Measurements from ENCODE around the gene TLL1. TPM values are rescaled to one million over a fixed set of nuclear protein-coding genes. Genes with fewer than 3 reads are reported as not detected.

The TLL1 gene
- total and polyA plus RNA-seq, 2 experiments from 2014 or later, result 0.18 to 2.4 TPM

DNA sequence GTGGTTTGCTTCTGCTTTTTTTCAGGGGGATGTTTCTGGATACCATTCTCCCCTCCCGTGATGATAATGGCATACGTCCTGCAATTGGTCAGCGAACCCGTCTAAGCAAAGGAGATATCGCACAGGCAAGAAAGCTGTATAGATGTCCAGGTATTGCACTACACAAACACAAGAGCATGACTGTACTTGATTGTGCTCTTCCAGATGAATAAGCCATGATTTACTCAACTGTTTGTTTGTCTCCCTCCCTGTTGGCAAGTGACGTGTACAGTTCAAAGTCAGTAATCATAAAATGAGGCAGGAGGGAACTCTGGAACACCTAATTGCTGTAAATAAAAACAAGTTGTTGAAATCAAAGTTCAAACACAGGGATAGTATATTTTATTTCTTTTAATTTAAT is 141.4 kb downstream of the TLL1 start (continued):
- TF ChIP-seq, protein P1, sequence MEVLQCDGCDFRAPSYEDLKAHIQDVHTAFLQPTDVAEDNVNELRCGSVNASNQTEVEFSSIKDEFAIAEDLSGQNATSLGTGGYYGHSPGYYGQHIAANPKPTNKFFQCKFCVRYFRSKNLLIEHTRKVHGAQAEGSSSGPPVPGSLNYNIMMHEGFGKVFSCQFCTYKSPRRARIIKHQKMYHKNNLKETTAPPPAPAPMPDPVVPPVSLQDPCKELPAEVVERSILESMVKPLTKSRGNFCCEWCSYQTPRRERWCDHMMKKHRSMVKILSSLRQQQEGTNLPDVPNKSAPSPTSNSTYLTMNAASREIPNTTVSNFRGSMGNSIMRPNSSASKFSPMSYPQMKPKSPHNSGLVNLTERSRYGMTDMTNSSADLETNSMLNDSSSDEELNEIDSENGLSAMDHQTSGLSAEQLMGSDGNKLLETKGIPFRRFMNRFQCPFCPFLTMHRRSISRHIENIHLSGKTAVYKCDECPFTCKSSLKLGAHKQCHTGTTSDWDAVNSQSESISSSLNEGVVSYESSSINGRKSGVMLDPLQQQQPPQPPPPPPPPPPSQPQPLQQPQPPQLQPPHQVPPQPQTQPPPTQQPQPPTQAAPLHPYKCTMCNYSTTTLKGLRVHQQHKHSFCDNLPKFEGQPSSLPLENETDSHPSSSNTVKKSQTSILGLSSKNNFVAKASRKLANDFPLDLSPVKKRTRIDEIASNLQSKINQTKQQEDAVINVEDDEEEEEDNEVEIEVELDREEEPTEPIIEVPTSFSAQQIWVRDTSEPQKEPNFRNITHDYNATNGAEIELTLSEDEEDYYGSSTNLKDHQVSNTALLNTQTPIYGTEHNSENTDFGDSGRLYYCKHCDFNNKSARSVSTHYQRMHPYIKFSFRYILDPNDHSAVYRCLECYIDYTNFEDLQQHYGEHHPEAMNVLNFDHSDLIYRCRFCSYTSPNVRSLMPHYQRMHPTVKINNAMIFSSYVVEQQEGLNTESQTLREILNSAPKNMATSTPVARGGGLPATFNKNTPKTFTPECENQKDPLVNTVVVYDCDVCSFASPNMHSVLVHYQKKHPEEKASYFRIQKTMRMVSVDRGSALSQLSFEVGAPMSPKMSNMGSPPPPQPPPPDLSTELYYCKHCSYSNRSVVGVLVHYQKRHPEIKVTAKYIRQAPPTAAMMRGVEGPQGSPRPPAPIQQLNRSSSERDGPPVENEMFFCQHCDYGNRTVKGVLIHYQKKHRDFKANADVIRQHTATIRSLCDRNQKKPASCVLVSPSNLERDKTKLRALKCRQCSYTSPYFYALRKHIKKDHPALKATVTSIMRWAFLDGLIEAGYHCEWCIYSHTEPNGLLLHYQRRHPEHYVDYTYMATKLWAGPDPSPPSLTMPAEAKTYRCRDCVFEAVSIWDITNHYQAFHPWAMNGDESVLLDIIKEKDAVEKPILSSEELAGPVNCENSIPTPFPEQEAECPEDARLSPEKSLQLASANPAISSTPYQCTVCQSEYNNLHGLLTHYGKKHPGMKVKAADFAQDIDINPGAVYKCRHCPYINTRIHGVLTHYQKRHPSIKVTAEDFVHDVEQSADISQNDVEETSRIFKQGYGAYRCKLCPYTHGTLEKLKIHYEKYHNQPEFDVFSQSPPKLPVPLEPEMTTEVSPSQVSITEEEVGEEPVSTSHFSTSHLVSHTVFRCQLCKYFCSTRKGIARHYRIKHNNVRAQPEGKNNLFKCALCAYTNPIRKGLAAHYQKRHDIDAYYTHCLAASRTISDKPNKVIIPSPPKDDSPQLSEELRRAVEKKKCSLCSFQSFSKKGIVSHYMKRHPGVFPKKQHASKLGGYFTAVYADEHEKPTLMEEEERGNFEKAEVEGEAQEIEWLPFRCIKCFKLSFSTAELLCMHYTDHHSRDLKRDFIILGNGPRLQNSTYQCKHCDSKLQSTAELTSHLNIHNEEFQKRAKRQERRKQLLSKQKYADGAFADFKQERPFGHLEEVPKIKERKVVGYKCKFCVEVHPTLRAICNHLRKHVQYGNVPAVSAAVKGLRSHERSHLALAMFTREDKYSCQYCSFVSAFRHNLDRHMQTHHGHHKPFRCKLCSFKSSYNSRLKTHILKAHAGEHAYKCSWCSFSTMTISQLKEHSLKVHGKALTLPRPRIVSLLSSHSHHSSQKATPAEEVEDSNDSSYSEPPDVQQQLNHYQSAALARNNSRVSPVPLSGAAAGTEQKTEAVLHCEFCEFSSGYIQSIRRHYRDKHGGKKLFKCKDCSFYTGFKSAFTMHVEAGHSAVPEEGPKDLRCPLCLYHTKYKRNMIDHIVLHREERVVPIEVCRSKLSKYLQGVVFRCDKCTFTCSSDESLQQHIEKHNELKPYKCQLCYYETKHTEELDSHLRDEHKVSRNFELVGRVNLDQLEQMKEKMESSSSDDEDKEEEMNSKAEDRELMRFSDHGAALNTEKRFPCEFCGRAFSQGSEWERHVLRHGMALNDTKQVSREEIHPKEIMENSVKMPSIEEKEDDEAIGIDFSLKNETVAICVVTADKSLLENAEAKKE (CRISPR knock-in tag; IDR thresholded peaks at IDR 0.05), result no peak
- TF ChIP-seq NANOG (IDR thresholded peaks at IDR 0.05; ENCODE audit: borderline replicate concordance) (no peak), EZH2phosphoT487 (IDR thresholded peaks at IDR 0.05; ENCODE audit: unreplicated experiment) (no peak), JUNB (IDR thresholded peaks at IDR 0.05; ENCODE audit: unreplicated experiment) (no peak), CREB1 (CRISPR knock-in tag; IDR thresholded peaks at IDR 0.05; ENCODE audit: low read depth) (no peak), STAT1 (IDR thresholded peaks at IDR 0.05; ENCODE audit: unreplicated experiment) (no peak), POLR2AphosphoS5 (IDR thresholded peaks at IDR 0.05; ENCODE audit: low read depth) (no peak)
- TF ChIP-seq, protein P2, sequence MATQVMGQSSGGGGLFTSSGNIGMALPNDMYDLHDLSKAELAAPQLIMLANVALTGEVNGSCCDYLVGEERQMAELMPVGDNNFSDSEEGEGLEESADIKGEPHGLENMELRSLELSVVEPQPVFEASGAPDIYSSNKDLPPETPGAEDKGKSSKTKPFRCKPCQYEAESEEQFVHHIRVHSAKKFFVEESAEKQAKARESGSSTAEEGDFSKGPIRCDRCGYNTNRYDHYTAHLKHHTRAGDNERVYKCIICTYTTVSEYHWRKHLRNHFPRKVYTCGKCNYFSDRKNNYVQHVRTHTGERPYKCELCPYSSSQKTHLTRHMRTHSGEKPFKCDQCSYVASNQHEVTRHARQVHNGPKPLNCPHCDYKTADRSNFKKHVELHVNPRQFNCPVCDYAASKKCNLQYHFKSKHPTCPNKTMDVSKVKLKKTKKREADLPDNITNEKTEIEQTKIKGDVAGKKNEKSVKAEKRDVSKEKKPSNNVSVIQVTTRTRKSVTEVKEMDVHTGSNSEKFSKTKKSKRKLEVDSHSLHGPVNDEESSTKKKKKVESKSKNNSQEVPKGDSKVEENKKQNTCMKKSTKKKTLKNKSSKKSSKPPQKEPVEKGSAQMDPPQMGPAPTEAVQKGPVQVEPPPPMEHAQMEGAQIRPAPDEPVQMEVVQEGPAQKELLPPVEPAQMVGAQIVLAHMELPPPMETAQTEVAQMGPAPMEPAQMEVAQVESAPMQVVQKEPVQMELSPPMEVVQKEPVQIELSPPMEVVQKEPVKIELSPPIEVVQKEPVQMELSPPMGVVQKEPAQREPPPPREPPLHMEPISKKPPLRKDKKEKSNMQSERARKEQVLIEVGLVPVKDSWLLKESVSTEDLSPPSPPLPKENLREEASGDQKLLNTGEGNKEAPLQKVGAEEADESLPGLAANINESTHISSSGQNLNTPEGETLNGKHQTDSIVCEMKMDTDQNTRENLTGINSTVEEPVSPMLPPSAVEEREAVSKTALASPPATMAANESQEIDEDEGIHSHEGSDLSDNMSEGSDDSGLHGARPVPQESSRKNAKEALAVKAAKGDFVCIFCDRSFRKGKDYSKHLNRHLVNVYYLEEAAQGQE (IDR thresholded peaks at IDR 0.05; ENCODE audit: unreplicated experiment), result no peak

Data from GM23338 (cell line).